Sigmoid colon (tissue), 7 donors: ENCODE results near the gene SCAP. TPM values are rescaled to one million over a fixed set of nuclear protein-coding genes. Genes with fewer than 3 reads are reported as not detected.
"Not testable (repeated sequence)": the region's sequence is repeated elsewhere in the genome, so short reads cannot be mapped to it uniquely, and the experiment has no call there.

Experiments used
- DNase-seq: peaks from one replicate; pipeline ENCODE4 v3.0.0-alpha.2; 2019
- H3K27ac ChIP-seq, 4 donors: fragments of 200-600 bp; sonication (generic); one replicate each; pipeline ENCODE4 v1.5.1; 2016 to 2019; ENCODE audit warnings: mild to moderate bottlenecking in 1 of 4
- H3K27me3 ChIP-seq, 3 donors: fragments of 200-600 bp; sonication (generic); one replicate each; pipeline ENCODE4 v1.5.1; 2019; ENCODE audit warnings: mild to moderate bottlenecking in 1 of 3
- H3K36me3 ChIP-seq, 4 donors: fragments of 200-600 bp; sonication (generic); one replicate each; pipeline ENCODE4 v1.5.1; 2016 to 2019
- H3K4me1 ChIP-seq, 4 donors: fragments of 200-600 bp; sonication (generic); one replicate each; pipeline ENCODE4 v1.5.1; 2017 to 2019
- H3K4me3 ChIP-seq, 4 donors: fragments of 200-600 bp; sonication (generic); one replicate each; pipeline ENCODE4 v1.5.1; 2017 to 2019; ENCODE audit warnings: mild to moderate bottlenecking in 2 of 4, moderate library complexity in 1 of 4
- H3K9me3 ChIP-seq, 4 donors: fragments of 200-600 bp in 3 of 4; sonication (generic) in 3 of 4; one replicate each; pipeline versions ENCODE4 v1.5.1 to v1.6.1; 2013 to 2019
- CTCF ChIP-seq, 4 experiments: fragments of 450-650 bp in 3 of 4; fragments of 200-600 bp in 1 of 4; IDR thresholded peaks; one replicate each; pipeline ENCODE4 v1.5.1; 2016 to 2019; ENCODE audit warnings: antibody characterized with exemption in 4 of 4, mild to moderate bottlenecking in 3 of 4, moderate library complexity in 2 of 4
- EP300 ChIP-seq, 4 donors: sonication (generic); formaldehyde crosslinking; IDR thresholded peaks; one replicate each; pipeline ENCODE4 v1.6.1; 2017; ENCODE audit warnings: antibody characterized with exemption in 4 of 4
- POLR2A ChIP-seq, 2 donors: fragments of 450-650 bp; IDR thresholded peaks; one replicate each; pipeline ENCODE4 v1.6.1; 2016; ENCODE audit warnings: antibody characterized with exemption in 2 of 2, mild to moderate bottlenecking in 2 of 2, moderate library complexity in 2 of 2
- POLR2AphosphoS5 ChIP-seq, 4 donors: sonication (generic); formaldehyde crosslinking; IDR thresholded peaks; one replicate each; pipeline ENCODE4 v1.6.1; 2017; ENCODE audit warnings: antibody characterized with exemption in 4 of 4
- WGBS, 2 donors: extraction: QIAGEN DNeasy Blood & Tissue Kit; methylation state at CpG; one replicate each; pipeline ENCODE4 v1.1.7; 2013; 5-methylcytosine and 5-hydroxymethylcytosine counted together
- intact Hi-C: fragments of 100-400 bp; cut with DNase I; formaldehyde crosslinking; loops from one replicate; pipeline ENCODE4 v1.15.1; 2023
- polyA plus RNA-seq, 3 donors: library from polyadenylated mRNA; stranded (reverse); fragments of 200-250 nt; gene quantifications; one replicate each; pipeline ENCODE4 v1.2.3, GENCODE V29; 2013
- total RNA-seq, 4 donors: library from RNA; depleted of rRNA; stranded (reverse); fragments of >200 nt; gene quantifications; one replicate each; pipeline ENCODE4 v1.1.0, GENCODE V29; 2016
- donor health status: healthy with polysubstance abuse.
- donor health status: Bipolar disorder and iron deficiency.
- donor health status: healthy.

The SCAP gene
- total and polyA plus RNA-seq, 7 donors: 10.8 to 81.0 (median 52.3) TPM

- H3K4me3 ChIP-seq: no peak overlapping the region
- peaks cover 0 to 8% (median 5%) of the 10 kb centered on the region in 4 donors for H3K4me1 ChIP-seq
- H3K27ac ChIP-seq: no peak overlapping the region
- no peak for TF ChIP-seq CTCF (IDR thresholded peaks at IDR 0.05)
- no peak for TF ChIP-seq EP300 (IDR thresholded peaks at IDR 0.05)
- TF ChIP-seq POLR2A (IDR thresholded peaks at IDR 0.05): no peak
- TF ChIP-seq POLR2AphosphoS5 (IDR thresholded peaks at IDR 0.05): no peak
- WGBS, 2 donors: 81 to 92% methylated on average over 3 of the region's 3 CpGs
- intact Hi-C loops: no loop called here
- no peak for DNase-seq
- no peaks in the 10 kb centered on the region for H3K27me3 ChIP-seq
- H3K36me3 ChIP-seq: no peaks in the 10 kb centered on the region
- H3K9me3 ChIP-seq: no peaks in the 10 kb centered on the region
These were observed 6.1 kb downstream of the SCAP start for GRCh38 chr3:47469616-47470015.

GRCh38 chr3:47468315-47468714 lies 7.4 kb downstream of the SCAP start:
- intact Hi-C loops, H3K4me1 ChIP-seq, DNase-seq: not testable (repeated sequence)

GRCh38 chr3:47464588-47464987 lies 11.2 kb downstream of the SCAP start:
- no peak for DNase-seq
- no peaks in the 10 kb centered on the region for H3K9me3 ChIP-seq
- no peak overlapping the region for H3K4me3 ChIP-seq
- no peaks in the 10 kb centered on the region for H3K27me3 ChIP-seq
- H3K36me3 ChIP-seq: no peaks in the 10 kb centered on the region
- intact Hi-C loops: no loop called here
- TF ChIP-seq CTCF (IDR thresholded peaks at IDR 0.05) (no peak), POLR2AphosphoS5 (IDR thresholded peaks at IDR 0.05) (no peak), EP300 (IDR thresholded peaks at IDR 0.05) (no peak), POLR2A (IDR thresholded peaks at IDR 0.05) (no peak)
- no peak overlapping the region for H3K27ac ChIP-seq
- WGBS, 2 donors: 75 to 88% methylated on average over 1 of the region's 1 CpG
- H3K4me1 ChIP-seq: peaks cover 0 to 3% (median 0%) of the 10 kb centered on the region in 4 donors

More at GRCh38 chr3:47468315-47468714, 7.4 kb downstream of the SCAP start:
- 83 to 96% methylated on average over 1 of the region's 1 CpG for WGBS, 2 donors
- not testable (repeated sequence) for H3K9me3 ChIP-seq, H3K4me3 ChIP-seq, H3K27me3 ChIP-seq, H3K36me3 ChIP-seq, H3K27ac ChIP-seq

- H3K4me1 ChIP-seq, DNase-seq, H3K36me3 ChIP-seq, H3K27me3 ChIP-seq, H3K27ac ChIP-seq, H3K9me3 ChIP-seq, H3K4me3 ChIP-seq, intact Hi-C loops: not testable (repeated sequence)
- 93 to 94% methylated on average over 9 of the region's 9 CpGs for WGBS, 2 donors
These were observed 16.1 kb downstream of the SCAP start for GRCh38 chr3:47459534-47460085.

GRCh38 chr3:47456984-47457383 lies 18.8 kb downstream of the SCAP start:
- no peak for DNase-seq
- Histone ChIP-seq H3K9me3 (no peaks in the 10 kb centered on the region), H3K36me3 (no peaks in the 10 kb centered on the region), H3K4me1 (peaks cover 0 to 6% (median 3%) of the 10 kb centered on the region in 4 donors), H3K4me3 (no peak overlapping the region), H3K27me3 (no peaks in the 10 kb centered on the region), H3K27ac (no peak overlapping the region)
- no peak for TF ChIP-seq EP300 (IDR thresholded peaks at IDR 0.05)
- TF ChIP-seq POLR2A (IDR thresholded peaks at IDR 0.05): no peak
- no peak for TF ChIP-seq CTCF (IDR thresholded peaks at IDR 0.05)
- TF ChIP-seq POLR2AphosphoS5 (IDR thresholded peaks at IDR 0.05): no peak
- intact Hi-C loops: no loop called here

DNA sequence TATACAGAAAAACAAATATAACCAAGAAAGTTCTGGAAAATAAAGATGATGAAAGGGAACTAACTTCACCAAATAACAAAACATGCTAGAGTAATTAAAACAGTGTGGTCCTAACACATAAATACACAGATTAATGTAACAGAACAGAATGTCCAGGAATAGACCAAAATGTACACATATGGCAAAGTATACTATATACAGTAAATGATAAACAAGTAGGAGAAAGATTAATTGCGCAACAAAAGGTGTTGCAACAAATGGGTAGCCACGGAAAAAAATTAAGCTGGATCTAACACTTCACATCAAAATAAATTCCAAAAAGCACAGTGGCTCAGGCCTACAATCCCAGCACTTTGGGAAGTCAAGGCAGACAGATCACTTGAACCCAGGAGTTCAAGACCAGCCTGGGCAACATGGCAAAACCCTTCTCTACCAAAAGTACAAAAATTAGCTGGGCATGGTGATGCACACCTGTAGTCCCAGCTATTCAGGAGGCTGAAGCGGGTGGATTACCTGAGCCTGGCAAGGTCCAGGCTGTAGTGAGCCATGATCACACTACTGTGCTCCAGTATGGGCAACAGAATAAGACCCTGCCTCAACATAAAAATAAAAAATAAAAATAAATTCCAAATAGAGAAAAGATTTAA lies 19.8 kb downstream of the SCAP start:
- intact Hi-C loops: no loop called here
- H3K9me3 ChIP-seq: no peaks in the 10 kb centered on the region
- peaks cover 0 to 6% (median 3%) of the 10 kb centered on the region in 4 donors for H3K4me1 ChIP-seq
- DNase-seq: no peak
- 78 to 83% methylated on average over 3 of the region's 3 CpGs for WGBS, 2 donors
- H3K27me3 ChIP-seq: no peaks in the 10 kb centered on the region
- no peaks in the 10 kb centered on the region for H3K36me3 ChIP-seq
- H3K4me3 ChIP-seq: no peak overlapping the region
- H3K27ac ChIP-seq: no peak overlapping the region
- TF ChIP-seq POLR2AphosphoS5 (IDR thresholded peaks at IDR 0.05) (no peak), EP300 (IDR thresholded peaks at IDR 0.05) (no peak), CTCF (IDR thresholded peaks at IDR 0.05) (no peak), POLR2A (IDR thresholded peaks at IDR 0.05) (no peak)
